Measurements from ENCODE around the gene PMPCB. TPM values are rescaled to one million over a fixed set of nuclear protein-coding genes. Genes with fewer than 3 reads are reported as not detected.
"Not testable (repeated sequence)": the region's sequence is repeated elsewhere in the genome, so short reads cannot be mapped to it uniquely, and the experiment has no call there.

Gene PMPCB
- total and polyA plus RNA-seq, 2 donors (not counting 1 experiment from before 2014, with no cell fraction given) = 61.9 to 70.9 TPM

DNA sequence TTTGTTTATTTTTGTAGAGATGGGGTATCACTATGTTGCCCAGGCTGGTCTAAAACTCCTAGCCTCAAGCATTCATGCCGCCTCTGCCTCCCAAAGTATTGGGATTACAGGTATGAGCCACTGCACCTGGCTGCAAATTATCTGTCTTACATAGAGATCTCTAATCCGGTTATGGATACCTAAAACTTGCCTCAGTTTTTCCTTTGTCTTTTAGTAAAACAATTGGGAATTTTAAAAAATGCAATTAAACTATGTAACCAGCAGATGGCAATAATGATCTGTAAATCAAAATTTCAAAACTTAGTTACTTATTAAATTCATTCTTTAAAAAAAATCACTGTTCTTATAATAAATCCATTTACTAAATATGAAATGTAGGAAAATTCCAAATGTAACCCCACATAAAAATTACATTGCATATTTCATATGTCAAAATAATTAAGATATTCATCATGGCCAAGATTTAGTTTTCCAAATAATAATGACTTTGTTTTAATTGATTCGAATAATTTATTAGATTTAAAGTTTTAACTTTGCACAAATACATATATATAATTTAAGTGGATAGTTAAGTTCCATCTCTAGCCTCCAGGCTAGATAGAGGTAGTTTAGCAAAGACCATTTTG is 14.3 kb upstream of the PMPCB start:
- H3K4me3 ChIP-seq (ENCODE audit: control extremely low read depth in 1 of 5, extremely low read depth in 1 of 5, insufficient read depth in 1 of 5, low read depth in 2 of 5, low read length in 4 of 5); DNase-seq; H3K36me3 ChIP-seq (replicated peaks in 1 of 2; ENCODE audit: control extremely low read depth in 1 of 2, control insufficient read depth in 1 of 2, extremely low read depth in 1 of 2, insufficient read depth in 2 of 2, low read length in 1 of 2); POLR2A ChIA-PET; H3K9ac ChIP-seq (ENCODE audit: low read length); H3K9me3 Mint-ChIP-seq (ENCODE audit: insufficient read depth); H3K9me3 ChIP-seq (ENCODE audit: control extremely low read depth in 1 of 3, control insufficient read depth in 2 of 3, insufficient read depth in 1 of 3, low read length in 2 of 3); H3K27ac ChIP-seq (ENCODE audit: low read length in 2 of 2); H3K27me3 ChIP-seq (replicated peaks in 1 of 4; ENCODE audit: control extremely low read depth in 1 of 4, control insufficient read depth in 3 of 4, insufficient read depth in 4 of 4, low read length in 3 of 4); ATAC-seq (ENCODE audit: low read depth); H3K27ac Mint-ChIP-seq; H3K27me3 Mint-ChIP-seq; H3K4me3 Mint-ChIP-seq; H3K79me2 ChIP-seq (ENCODE audit: control insufficient read depth, insufficient read depth, low read length); H2AFZ ChIP-seq (ENCODE audit: insufficient read depth, low read depth, low read length, poor library complexity, severe bottlenecking); H3K4me2 ChIP-seq (replicated peaks; ENCODE audit: low read depth, low read length, poor library complexity, severe bottlenecking); H4K20me1 ChIP-seq (ENCODE audit: control insufficient read depth, insufficient read depth, low read length, poor library complexity, severe bottlenecking): not testable (repeated sequence)
- H3K4me1 Mint-ChIP-seq = peaks cover 20% of the 10 kb centered on the region
- TF ChIP-seq, protein P1, sequence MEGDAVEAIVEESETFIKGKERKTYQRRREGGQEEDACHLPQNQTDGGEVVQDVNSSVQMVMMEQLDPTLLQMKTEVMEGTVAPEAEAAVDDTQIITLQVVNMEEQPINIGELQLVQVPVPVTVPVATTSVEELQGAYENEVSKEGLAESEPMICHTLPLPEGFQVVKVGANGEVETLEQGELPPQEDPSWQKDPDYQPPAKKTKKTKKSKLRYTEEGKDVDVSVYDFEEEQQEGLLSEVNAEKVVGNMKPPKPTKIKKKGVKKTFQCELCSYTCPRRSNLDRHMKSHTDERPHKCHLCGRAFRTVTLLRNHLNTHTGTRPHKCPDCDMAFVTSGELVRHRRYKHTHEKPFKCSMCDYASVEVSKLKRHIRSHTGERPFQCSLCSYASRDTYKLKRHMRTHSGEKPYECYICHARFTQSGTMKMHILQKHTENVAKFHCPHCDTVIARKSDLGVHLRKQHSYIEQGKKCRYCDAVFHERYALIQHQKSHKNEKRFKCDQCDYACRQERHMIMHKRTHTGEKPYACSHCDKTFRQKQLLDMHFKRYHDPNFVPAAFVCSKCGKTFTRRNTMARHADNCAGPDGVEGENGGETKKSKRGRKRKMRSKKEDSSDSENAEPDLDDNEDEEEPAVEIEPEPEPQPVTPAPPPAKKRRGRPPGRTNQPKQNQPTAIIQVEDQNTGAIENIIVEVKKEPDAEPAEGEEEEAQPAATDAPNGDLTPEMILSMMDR (IDR thresholded peaks at IDR 0.05) = peak; percentile 54
- intact Hi-C loops (cut with micrococcal nuclease) = loop anchor here (5.0 kb wide), 1 partner anchor 879 kb away; no protein-coding TSS in a partner anchor
- H3K4me1 ChIP-seq (ENCODE audit: control insufficient read depth in 2 of 2, insufficient read depth in 2 of 2, low read length in 2 of 2) = peaks cover 4 to 13% of the 10 kb centered on the region in 2 donors
- CTCF ChIA-PET = interaction anchor here (0.9 kb wide), 1 partner anchor 877 kb away, joined by 3 read pairs; no protein-coding TSS in a partner anchor
- WGBS (ENCODE audit: insufficient coverage) = no CpG with 5 or more reads among the region's 3 CpGs

GRCh38 chr7:103292122-103292521 is 5.1 kb upstream of the PMPCB start:
- Histone ChIP-seq H3K27me3 (replicated peaks in 1 of 4; ENCODE audit: control extremely low read depth in 1 of 4, control insufficient read depth in 3 of 4, insufficient read depth in 4 of 4, low read length in 3 of 4) (peaks cover 0 to 4% (median 0%) of the 10 kb centered on the region in 4 experiments), H3K9me3 (ENCODE audit: control extremely low read depth in 1 of 3, control insufficient read depth in 2 of 3, insufficient read depth in 1 of 3, low read length in 2 of 3) (no peaks in the 10 kb centered on the region), H3K4me1 (ENCODE audit: control insufficient read depth in 2 of 2, insufficient read depth in 2 of 2, low read length in 2 of 2) (peaks cover 4 to 5% of the 10 kb centered on the region in 2 donors), H3K9ac (ENCODE audit: low read length) (no peak overlapping the region), H3K4me2 (replicated peaks; ENCODE audit: low read depth, low read length, poor library complexity, severe bottlenecking) (no peak overlapping the region), H3K79me2 (ENCODE audit: control insufficient read depth, insufficient read depth, low read length) (no peaks in the 10 kb centered on the region), H3K27ac (ENCODE audit: low read length in 2 of 2) (no peak overlapping the region), H2AFZ (ENCODE audit: insufficient read depth, low read depth, low read length, poor library complexity, severe bottlenecking) (no peak overlapping the region), H3K4me3 (ENCODE audit: control extremely low read depth in 1 of 5, extremely low read depth in 1 of 5, insufficient read depth in 1 of 5, low read depth in 2 of 5, low read length in 4 of 5) (no peak overlapping the region), H3K36me3 (replicated peaks in 1 of 2; ENCODE audit: control extremely low read depth in 1 of 2, control insufficient read depth in 1 of 2, extremely low read depth in 1 of 2, insufficient read depth in 2 of 2, low read length in 1 of 2) (no peaks in the 10 kb centered on the region), H4K20me1 (ENCODE audit: control insufficient read depth, insufficient read depth, low read length, poor library complexity, severe bottlenecking) (no peaks in the 10 kb centered on the region)
- intact Hi-C loops (cut with micrococcal nuclease) = no loop called here
- no peak overlapping the region for H3K27ac Mint-ChIP-seq
- TF ChIP-seq, protein P1 (IDR thresholded peaks at IDR 0.05) = no peak
- TF ChIP-seq EZH2 (IDR thresholded peaks at IDR 0.05; ENCODE audit: borderline replicate concordance, insufficient read depth, low read depth, low read length, poor library complexity, severe bottlenecking) = no peak
- DNase-seq (no peak), ATAC-seq (ENCODE audit: low read depth) (no peak)
- H3K4me3 Mint-ChIP-seq = no peak overlapping the region
- peaks cover 8% of the 10 kb centered on the region for H3K4me1 Mint-ChIP-seq
- POLR2A ChIA-PET = no interaction called here
- H3K27me3 Mint-ChIP-seq = peaks cover 6% of the 10 kb centered on the region
- no peaks in the 10 kb centered on the region for H3K9me3 Mint-ChIP-seq (ENCODE audit: insufficient read depth)
- WGBS (ENCODE audit: insufficient coverage) = 89% methylated on average over 2 of the region's 3 CpGs
- CTCF ChIA-PET = no interaction called here
